Caco-2 (cell line): Measurements from ENCODE around the gene OR51L1. TPM values are rescaled to one million over a fixed set of nuclear protein-coding genes. Genes with fewer than 3 reads are reported as not detected.

Source experiments
- BruUV-seq: library from RNA; stranded (reverse); fragments of 400-500 nt; replicated peaks from 2 replicates; lab custom pipeline; 2021; lab: Mats Ljungman, UMichigan
- CTCF ChIA-PET: fragments of 300-600 bp; sonication (Branson Sonifier 250); formaldehyde crosslinking; loops from one replicate; lab custom pipeline; 2022; ENCODE audit warnings: antibody characterized with exemption; lab: Charles Lee
- POLR2A ChIA-PET: fragments of 300-600 bp; sonication (Branson Sonifier 250); formaldehyde crosslinking; loops from one replicate; lab custom pipeline; 2022; ENCODE audit warnings: antibody characterized with exemption; lab: Charles Lee
- DNase-seq, 2 experiments: peaks; one replicate each; pipeline versions ENCODE4 v3.0.0 to v3.0.0-alpha.2; 2020 to 2022
- H3K27me3 ChIP-seq: replicated peaks from 2 replicates; pipeline ENCODE4 v1.6.0; 2011; ENCODE audit warnings: low read length; ENCODE audit not compliant: control insufficient read depth, insufficient read depth
- H3K36me3 ChIP-seq: 2 replicates; pipeline ENCODE4 v1.5.1; 2011; ENCODE audit warnings: low read length; ENCODE audit not compliant: control insufficient read depth, insufficient read depth
- H3K4me1 ChIP-seq: fragments of 250-450 bp; sonication (Bioruptor Pico); 2 replicates; pipeline ENCODE4 v1.5.1; 2020; ENCODE audit warnings: mild to moderate bottlenecking
- H3K4me3 ChIP-seq: 2 replicates; pipeline ENCODE4 v1.5.1; 2011; ENCODE audit warnings: low read depth, mild to moderate bottlenecking, control low read depth, low read length
- H3K9me3 ChIP-seq: fragments of 250-450 bp; sonication (Bioruptor Pico); 2 replicates; pipeline ENCODE4 v1.5.1; 2020; ENCODE audit warnings: mild to moderate bottlenecking, moderate library complexity
- H3K27ac Mint-ChIP-seq: one replicate; pipeline ENCODE4 v1.8.0; 2022; ENCODE audit warnings: mixed read lengths; ENCODE audit not compliant: unreplicated experiment
- H3K27me3 Mint-ChIP-seq: one replicate; pipeline ENCODE4 v1.8.0; 2022; ENCODE audit warnings: mixed read lengths; ENCODE audit not compliant: insufficient read depth, unreplicated experiment
- H3K36me3 Mint-ChIP-seq: one replicate; pipeline ENCODE4 v1.8.0; 2022; ENCODE audit warnings: mild to moderate bottlenecking, mixed read lengths; ENCODE audit not compliant: insufficient read depth, unreplicated experiment
- H3K4me1 Mint-ChIP-seq: one replicate; pipeline ENCODE4 v1.8.0; 2022; ENCODE audit warnings: low read depth, mixed read lengths; ENCODE audit not compliant: unreplicated experiment
- H3K4me3 Mint-ChIP-seq: one replicate; pipeline ENCODE4 v1.8.0; 2022; ENCODE audit warnings: mild to moderate bottlenecking, moderate library complexity, mixed read lengths; ENCODE audit not compliant: unreplicated experiment
- H3K9me3 Mint-ChIP-seq: one replicate; pipeline ENCODE4 v1.8.0; 2022; ENCODE audit warnings: mixed read lengths; ENCODE audit not compliant: unreplicated experiment
- intact Hi-C: fragments of 100-400 bp; cut with micrococcal nuclease; formaldehyde crosslinking; loops from one replicate; pipeline ENCODE4 v1.10.0; 2022; ENCODE audit not compliant: unreplicated experiment
- total RNA-seq: library from RNA; stranded (reverse); gene quantifications from 2 replicates; pipeline ENCODE4 v1.2.3, GENCODE V29; 2022
- TF ChIP-seq, protein P1 (sequence below), 2 experiments: fragments of 200-600 bp in 1 of 2; IDR thresholded peaks; 1 replicate in 1 of 2; 2 replicates in 1 of 2; pipeline versions ENCODE4 v1.5.1 to v1.8.0; 2011 to 2022; ENCODE audit warnings: antibody characterized with exemption in 1 of 2, control low read depth in 1 of 2, inconsistent platforms in 1 of 2, low read depth in 1 of 2, low read length in 1 of 2, mild to moderate bottlenecking in 1 of 2, moderate library complexity in 1 of 2; ENCODE audit not compliant: insufficient read depth in 1 of 2, severe bottlenecking in 1 of 2, unreplicated experiment in 1 of 2

OR51L1 gene
- total RNA-seq, 1 experiment from 2014 or later = not detected

DNA sequence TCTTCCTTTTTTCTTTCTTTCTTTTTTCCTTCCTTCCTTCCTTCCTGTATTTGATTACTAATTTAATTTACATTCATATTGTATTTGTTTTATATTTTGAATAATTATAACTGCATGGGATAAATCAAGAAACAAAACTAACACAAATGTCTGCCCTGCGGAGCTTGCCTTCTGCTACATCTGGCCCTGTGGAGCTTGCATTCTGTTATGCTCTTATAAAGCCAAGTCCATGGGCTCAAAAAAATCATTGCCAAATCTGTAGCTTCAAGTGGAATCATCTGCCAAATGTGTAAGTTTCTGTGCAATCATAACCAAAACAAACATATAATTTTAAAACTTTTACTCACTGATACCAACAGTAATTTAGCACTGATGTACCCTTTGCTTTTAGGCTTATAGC lies 43.7 kb downstream of the OR51L1 start:
- no peaks in the 10 kb centered on the region for H3K9me3 Mint-ChIP-seq
- POLR2A ChIA-PET = no interaction called here

DNA sequence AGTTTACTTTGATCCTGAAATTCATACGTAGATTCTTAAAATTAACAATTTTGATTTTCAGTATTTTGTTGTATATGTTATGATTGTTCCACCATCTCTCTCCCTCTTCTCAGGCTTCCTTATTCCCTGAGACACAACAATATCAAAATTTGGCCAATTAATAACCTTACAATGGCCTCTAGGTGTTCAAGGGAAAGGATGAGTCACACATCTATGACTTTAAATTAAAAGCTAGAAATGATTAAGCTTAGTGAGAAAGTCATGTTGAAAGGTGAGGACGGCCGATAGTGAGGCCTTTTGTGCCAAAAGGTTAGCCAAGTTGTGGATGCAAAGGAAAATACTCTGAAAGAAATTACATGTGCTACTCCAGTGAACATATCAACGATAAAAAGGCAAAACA lies 46.2 kb downstream of the OR51L1 start:
- TF ChIP-seq, protein P1, sequence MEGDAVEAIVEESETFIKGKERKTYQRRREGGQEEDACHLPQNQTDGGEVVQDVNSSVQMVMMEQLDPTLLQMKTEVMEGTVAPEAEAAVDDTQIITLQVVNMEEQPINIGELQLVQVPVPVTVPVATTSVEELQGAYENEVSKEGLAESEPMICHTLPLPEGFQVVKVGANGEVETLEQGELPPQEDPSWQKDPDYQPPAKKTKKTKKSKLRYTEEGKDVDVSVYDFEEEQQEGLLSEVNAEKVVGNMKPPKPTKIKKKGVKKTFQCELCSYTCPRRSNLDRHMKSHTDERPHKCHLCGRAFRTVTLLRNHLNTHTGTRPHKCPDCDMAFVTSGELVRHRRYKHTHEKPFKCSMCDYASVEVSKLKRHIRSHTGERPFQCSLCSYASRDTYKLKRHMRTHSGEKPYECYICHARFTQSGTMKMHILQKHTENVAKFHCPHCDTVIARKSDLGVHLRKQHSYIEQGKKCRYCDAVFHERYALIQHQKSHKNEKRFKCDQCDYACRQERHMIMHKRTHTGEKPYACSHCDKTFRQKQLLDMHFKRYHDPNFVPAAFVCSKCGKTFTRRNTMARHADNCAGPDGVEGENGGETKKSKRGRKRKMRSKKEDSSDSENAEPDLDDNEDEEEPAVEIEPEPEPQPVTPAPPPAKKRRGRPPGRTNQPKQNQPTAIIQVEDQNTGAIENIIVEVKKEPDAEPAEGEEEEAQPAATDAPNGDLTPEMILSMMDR (IDR thresholded peaks at IDR 0.05; ENCODE audit: insufficient read depth in 1 of 2, low read depth in 1 of 2, low read length in 1 of 2, severe bottlenecking in 1 of 2, unreplicated experiment in 1 of 2) = no peak
- Mint-ChIP-seq H3K36me3 (no peaks in the 10 kb centered on the region), H3K4me3 (no peak overlapping the region), H3K27ac (no peak overlapping the region), H3K27me3 (peaks cover 10% of the 10 kb centered on the region), H3K4me1 (no peaks in the 10 kb centered on the region), H3K9me3 (no peaks in the 10 kb centered on the region)
- DNase-seq = no peak
- POLR2A ChIA-PET = no interaction called here
- no peaks in the 10 kb centered on the region for H3K36me3 ChIP-seq
- H3K27me3 ChIP-seq = no peaks in the 10 kb centered on the region
- no TSS peak for BruUV-seq
- intact Hi-C loops = no loop called here
- H3K4me1 ChIP-seq = no peaks in the 10 kb centered on the region
- CTCF ChIA-PET = no interaction called here
- H3K9me3 ChIP-seq = no peaks in the 10 kb centered on the region
- H3K4me3 ChIP-seq = no peak overlapping the region

More for the DNA sequence above, 43.7 kb downstream of the OR51L1 start:
- Mint-ChIP-seq H3K27me3 (peaks cover 10% of the 10 kb centered on the region), H3K4me3 (no peak overlapping the region), H3K36me3 (no peaks in the 10 kb centered on the region), H3K4me1 (no peaks in the 10 kb centered on the region), H3K27ac (no peak overlapping the region)
- Histone ChIP-seq H3K4me3 (no peak overlapping the region), H3K36me3 (no peaks in the 10 kb centered on the region), H3K4me1 (no peaks in the 10 kb centered on the region), H3K9me3 (no peaks in the 10 kb centered on the region), H3K27me3 (no peaks in the 10 kb centered on the region)
- CTCF ChIA-PET = no interaction called here
- intact Hi-C loops = no loop called here
- TF ChIP-seq, protein P1 (IDR thresholded peaks at IDR 0.05; ENCODE audit: insufficient read depth in 1 of 2, low read depth in 1 of 2, low read length in 1 of 2, severe bottlenecking in 1 of 2, unreplicated experiment in 1 of 2) = no peak
- no peak for DNase-seq
- no TSS peak for BruUV-seq

DNA sequence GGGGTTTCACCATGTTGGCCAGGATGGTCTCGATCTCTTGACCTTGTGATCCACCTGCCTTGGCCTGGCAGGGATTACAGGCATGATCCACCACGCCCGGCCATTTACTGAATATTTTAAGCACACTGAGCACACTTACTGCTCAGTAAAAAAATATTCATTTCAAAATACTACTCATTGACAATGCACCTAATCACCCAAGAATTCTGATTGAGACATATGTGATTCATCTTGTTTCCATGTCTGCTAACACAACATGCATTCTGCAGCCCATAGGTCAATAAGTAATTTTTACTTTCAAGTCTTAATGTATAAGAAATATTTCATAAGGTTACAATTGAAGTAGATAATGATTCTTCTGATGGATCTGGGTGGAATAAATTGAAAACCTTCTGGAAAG lies 47.4 kb downstream of the OR51L1 start:
- Histone ChIP-seq H3K36me3 (no peaks in the 10 kb centered on the region), H3K4me1 (no peaks in the 10 kb centered on the region), H3K27me3 (no peaks in the 10 kb centered on the region), H3K4me3 (no peak overlapping the region), H3K9me3 (no peaks in the 10 kb centered on the region)
- TF ChIP-seq, protein P1 (IDR thresholded peaks at IDR 0.05; ENCODE audit: insufficient read depth in 1 of 2, low read depth in 1 of 2, low read length in 1 of 2, severe bottlenecking in 1 of 2, unreplicated experiment in 1 of 2) = no peak
- Mint-ChIP-seq H3K36me3 (no peaks in the 10 kb centered on the region), H3K27me3 (peaks cover 10% of the 10 kb centered on the region), H3K4me3 (no peak overlapping the region), H3K27ac (no peak overlapping the region), H3K9me3 (no peaks in the 10 kb centered on the region), H3K4me1 (no peaks in the 10 kb centered on the region)
- ChIA-PET CTCF (no interaction called here), POLR2A (no interaction called here)
- BruUV-seq = no TSS peak
- DNase-seq = no peak
- intact Hi-C loops = no loop called here
